HG02981 (cell line): ENCODE data around the gene TSPEAR.

Experiments
- ATAC-seq: cut with Tn5 transposase; IDR thresholded peaks from one replicate; pipeline ENCODE4 v1.9.1; 2021; ENCODE audit warnings: mild to moderate bottlenecking, moderate library complexity; ENCODE audit not compliant: unreplicated experiment

TSPEAR gene

DNA sequence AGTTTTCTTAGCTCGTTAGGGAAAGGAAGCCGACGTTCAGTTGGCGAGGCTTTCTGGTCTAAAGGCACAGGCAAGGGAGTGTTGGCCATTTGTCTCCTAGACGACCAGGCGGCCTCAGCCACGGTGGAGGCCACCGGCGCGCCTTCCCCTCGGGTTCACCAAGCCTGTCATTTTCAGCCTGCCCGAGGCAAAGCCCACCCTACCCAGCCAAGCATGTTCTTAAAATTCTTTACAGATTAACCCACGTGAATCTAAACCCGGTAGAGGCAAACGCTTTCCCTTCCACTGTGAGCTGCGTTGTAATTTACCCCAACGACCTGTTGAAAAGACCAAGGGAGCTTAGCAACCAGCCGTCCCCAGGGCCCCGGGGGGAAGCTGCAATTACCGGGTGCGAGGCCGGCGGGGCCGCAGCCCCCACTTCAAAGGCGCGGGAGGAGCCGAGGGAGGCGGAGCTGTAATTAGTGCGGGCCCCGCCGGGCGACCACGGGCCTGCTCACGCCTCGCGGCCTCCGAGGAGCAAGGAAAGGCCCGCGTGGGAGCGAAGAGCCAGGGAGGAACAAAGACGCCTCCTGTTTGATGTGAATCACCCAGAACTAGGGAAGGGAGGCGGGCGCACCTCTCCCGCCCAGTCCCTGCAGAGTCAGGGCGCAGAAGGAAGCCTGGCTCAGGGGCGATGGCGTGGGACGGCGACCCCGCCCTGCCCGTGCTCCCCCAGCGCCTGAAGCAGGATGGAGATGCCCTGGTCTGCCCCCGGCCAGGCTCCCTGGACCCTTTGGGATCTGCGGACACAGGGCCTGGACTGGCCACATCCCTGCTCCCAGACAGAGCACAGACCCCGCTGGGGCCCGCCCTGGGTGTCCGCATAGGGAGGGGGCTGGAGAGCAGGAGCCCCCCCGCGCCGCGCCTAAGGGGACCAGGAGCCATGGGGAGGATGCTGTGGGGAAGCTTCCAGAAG, 12.1 kb upstream of the TSPEAR start:
- no peak for ATAC-seq

- no peak for ATAC-seq
These were observed 11.4 kb upstream of the TSPEAR start for GRCh38 chr21:44722731-44723130.

GRCh38 chr21:44720170-44720569, 8.8 kb upstream of the TSPEAR start:
- ATAC-seq = no peak

DNA sequence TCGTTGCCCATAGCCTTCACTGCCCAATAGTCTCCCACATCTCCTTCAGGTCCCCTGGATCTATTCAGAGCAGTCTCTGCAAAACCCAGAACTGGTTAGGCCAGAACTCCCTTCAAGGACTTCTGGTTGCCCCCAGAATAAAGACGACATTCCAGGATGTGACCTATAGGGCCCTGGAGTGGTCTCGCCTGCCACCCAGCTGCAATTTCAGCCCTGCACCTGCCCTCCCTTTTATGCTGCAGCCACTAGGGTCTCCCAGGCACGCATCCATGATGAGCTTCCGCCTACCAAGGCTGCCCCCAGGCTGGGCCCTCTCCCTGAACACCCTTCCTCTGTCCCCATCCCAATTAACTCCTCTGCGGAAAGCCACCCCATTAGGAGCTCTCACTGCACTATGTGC, 7.2 kb upstream of the TSPEAR start:
- no peak for ATAC-seq

GRCh38 chr21:44718093-44718492, 6.7 kb upstream of the TSPEAR start:
- ATAC-seq = no peak

- ATAC-seq = no peak
These were observed 5.6 kb upstream of the TSPEAR start for GRCh38 chr21:44716984-44717383.

DNA sequence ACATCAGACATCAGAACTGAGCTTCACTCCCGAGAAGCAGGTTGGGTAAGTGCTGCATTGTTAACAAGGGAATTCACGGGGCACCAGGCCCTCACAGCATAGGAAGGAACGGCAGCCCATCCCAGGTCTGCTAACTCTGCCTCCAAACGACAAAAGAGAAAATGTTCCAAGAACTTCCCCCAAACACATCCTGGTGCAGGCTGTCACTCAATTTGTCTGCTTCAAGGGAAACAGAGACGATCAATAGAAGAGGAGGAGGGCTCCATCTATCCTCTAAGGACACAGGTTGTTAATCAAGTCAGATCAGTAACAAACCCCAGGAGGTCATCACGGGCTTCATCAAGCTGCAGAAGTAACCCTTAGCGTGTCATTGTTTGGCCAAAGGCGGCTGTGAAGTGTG, 3.5 kb upstream of the TSPEAR start:
- ATAC-seq = no peak

DNA sequence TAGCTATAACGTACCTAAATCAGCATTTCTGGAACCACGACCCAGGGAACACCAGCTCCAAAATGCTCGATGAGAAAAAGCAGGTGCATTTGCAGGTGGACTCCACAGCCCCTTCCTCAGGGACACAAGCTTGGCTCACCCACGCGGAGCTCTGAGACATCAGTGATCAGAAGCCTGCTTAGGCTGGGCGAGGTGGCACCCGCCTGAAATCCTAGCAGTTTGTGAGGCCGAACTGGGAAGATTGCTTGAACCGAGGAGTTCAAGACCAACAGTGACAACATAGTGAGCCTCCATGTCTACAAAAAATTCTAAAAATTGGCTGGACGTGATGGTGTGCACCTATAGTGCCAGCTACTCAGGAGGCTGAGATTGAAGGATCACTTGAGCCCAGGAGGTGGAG, 2.5 kb upstream of the TSPEAR start:
- ATAC-seq = no peak

DNA sequence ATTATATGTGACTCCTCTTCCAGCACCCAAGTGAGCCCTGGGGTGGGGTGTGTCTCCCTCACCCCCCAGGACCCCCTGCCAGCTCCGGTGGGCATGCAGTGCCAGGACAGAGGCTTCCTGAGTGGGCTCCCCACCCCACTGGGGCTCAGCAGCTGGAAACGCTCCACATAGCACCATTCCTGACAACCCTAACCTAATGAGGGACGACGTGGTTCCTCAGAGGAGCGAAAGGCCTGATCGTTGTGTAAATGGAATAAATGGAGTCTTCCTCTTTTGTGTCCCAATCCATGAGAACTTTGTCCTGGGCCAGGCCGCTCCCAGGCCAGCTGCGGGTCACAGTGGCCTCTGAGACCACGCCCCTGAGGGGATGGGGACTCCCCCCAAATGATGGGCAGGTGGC, 1.8 kb upstream of the TSPEAR start:
- ATAC-seq = no peak

DNA sequence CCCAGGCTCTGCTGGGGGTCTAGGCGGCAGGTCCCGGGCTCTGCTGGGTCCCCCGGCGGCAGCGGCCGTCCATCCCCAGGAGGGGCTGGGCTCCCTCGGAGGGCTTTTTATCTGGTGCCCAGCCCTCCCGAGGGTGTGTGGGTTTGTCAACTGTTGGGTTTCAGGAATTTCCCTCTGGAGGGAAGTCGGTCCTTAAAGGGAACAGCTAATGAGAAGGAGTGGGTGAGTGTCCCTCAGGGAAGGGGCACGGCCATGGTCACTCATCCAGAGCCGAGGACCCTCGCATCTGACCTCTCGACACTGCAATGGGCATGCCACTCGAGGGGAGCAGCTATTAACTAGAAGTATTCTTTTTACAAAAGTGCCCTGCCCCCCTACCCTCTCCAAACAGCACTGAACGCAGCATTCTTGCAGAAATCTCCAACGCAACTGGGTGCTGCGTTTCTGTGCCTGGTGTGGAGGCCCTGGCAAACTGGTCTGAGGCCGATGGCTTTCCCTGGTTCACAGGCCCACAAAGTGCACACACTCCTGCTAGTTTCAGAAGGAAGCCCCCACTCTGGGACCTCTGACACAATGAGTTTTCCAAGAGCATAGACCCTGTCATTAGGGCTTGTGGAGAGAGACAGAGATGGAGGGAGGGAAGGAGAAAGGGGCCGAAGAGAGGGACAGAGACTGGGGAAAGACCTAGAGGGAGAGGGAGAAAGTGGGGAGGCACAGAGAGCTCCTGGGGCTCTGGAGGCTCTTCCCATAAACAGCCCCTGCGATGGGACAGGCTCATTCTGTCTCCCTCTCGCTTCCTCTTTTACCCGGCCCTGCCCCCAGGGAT, 1.0 kb upstream of the TSPEAR start:
- no peak for ATAC-seq

DNA sequence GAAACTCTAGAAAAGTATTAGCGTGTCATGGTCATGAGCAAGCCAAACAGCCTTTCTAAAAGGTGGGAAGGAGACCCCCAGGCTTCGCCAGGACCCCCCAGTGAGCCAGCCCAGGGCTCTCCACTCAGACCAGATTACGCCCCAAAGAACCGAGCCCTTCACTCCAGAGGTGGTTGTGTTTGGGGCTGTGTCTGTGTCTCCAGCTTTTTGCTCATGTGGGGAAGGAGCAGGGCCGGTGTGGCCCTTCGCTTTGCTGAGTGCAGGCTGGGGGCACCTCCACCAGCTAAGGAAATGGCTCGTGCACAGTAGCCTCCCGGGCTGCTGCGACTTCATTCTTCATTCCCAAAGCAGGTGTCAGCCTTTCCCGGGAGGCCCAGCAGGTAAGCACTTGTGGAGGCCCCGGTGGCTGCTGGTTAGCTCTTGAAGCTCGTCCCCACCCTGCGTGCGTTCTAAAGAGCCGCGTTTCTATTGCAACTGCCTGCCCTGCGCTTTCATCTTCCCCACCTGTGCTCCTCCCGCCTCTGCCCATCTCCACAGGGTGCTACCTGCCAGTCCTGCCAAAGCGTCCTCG, 531 bp downstream of the TSPEAR start:
- no peak for ATAC-seq

DNA sequence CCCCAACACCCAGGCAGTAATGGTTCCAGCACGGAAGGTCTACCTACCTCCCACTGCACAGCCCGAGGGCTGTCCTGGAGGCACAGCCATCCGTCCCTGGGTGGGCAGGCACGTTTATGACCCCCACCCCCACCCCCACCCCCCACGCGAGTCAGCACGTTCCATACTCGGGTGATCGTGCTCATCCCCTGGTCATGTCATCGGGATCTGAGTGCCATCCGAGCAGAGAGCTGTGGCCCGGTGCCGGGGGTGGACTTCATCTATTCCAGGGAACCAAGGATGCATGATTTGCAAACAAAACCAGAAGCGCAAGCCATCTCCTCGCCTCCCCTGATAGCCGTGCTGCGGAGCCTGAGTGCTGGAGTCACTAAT, 1.1 kb downstream of the TSPEAR start:
- no peak for ATAC-seq

GRCh38 chr21:44709426-44710293, 1.7 kb downstream of the TSPEAR start:
- ATAC-seq = no peak

- ATAC-seq = no peak
These were observed 2.4 kb downstream of the TSPEAR start for GRCh38 chr21:44708866-44709425.

DNA sequence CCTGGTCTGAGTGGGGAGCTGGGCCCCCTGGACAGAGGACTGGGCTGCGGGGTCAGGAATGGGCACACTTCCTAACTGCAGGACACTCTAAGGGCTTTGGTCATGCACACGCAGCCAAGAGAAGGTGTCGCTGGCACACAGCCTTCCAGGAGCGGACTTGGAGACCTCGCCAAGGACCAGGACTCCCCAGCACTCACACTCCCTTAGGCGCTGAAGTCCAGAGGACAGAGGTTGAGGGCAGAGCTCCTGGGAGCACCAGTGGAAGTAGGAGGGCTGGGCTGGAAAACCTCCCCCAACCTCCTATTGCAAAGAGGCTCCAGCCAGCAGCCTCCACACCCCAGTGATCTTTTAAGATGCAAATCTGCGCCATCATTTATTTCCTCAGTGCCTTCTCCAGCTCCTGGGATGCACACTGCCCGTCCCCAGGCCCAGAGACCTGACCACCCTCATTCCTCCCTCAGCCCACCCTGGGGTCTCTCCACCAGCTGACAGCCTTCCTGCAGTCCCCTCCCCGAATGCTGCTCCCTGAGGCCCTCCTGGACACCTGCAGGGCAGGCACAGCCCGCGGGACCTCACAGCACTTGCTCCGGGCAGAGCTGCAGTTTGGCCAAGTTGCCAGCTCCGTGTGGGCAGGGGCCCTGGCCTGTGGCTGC, 3.0 kb downstream of the TSPEAR start:
- ATAC-seq = no peak

- no peak for ATAC-seq
These were observed 4.4 kb downstream of the TSPEAR start for GRCh38 chr21:44706706-44707581.

- ATAC-seq = no peak
These were observed 5.2 kb downstream of the TSPEAR start for GRCh38 chr21:44706026-44706705.

DNA sequence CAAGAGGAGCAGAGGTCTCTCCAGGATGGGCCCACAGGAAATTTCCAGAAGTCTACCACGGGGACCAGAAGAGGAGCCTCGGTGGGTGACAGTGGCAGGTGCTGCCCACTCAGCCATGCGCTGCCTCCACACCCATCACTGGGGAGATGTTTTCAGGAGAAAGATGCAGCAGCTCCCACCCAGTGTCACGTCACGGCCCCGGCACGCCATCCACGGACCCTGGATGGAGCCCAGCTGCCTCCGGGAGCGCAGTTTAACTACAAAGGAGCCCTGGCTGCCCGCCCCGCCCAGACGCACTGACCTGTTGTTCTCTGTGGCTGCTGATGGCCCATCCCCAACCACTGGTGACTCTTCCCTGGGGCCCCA, 6.8 kb downstream of the TSPEAR start:
- ATAC-seq = no peak
